OCI-LY7 (cell line): ENCODE results near the gene GNG11. TPM values are rescaled to one million over a fixed set of nuclear protein-coding genes. Genes with fewer than 3 reads are reported as not detected.

Experiments used
- BruUV-seq: library from RNA; stranded (reverse); fragments of 400-500 nt; replicated peaks from 2 replicates; lab custom pipeline; 2021; lab: Mats Ljungman, UMichigan
- CTCF ChIA-PET: fragments of 300-600 bp; sonication (Branson Sonifier 250); formaldehyde crosslinking; loops from one replicate; lab custom pipeline; 2022; ENCODE audit warnings: antibody characterized with exemption; ENCODE audit not compliant: unreplicated experiment; lab: Charles Lee
- POLR2A ChIA-PET: fragments of 300-600 bp; sonication (Branson Sonifier 250); formaldehyde crosslinking; loops from one replicate; lab custom pipeline; 2022; ENCODE audit warnings: antibody characterized with exemption; lab: Charles Lee
- DNase-seq: peaks from one replicate; pipeline ENCODE4 v3.0.0-alpha.2; 2015; ENCODE audit warnings: low spot score
- H2AFZ ChIP-seq: fragments of 200-600 bp; sonication (generic), shearing (Covaris generic); 2 replicates; pipeline ENCODE4 v1.6.1; 2014; ENCODE audit warnings: mild to moderate bottlenecking, antibody characterized with exemption, low read length, moderate library complexity
- H3K27ac ChIP-seq: fragments of 200-600 bp; sonication (generic); 2 replicates; pipeline ENCODE4 v1.5.1; 2014; ENCODE audit warnings: mixed run types, low read depth, mild to moderate bottlenecking, moderate library complexity, low read length, inconsistent platforms; ENCODE audit not compliant: poor library complexity, severe bottlenecking
- H3K36me3 ChIP-seq: fragments of 200-600 bp; sonication (generic); 2 replicates; pipeline ENCODE4 v1.6.1; 2014; ENCODE audit warnings: mild to moderate bottlenecking, antibody characterized with exemption, low read length, moderate library complexity, mixed read lengths; ENCODE audit not compliant: insufficient read depth
- H3K4me1 ChIP-seq: fragments of 200-600 bp; sonication (generic); 2 replicates; pipeline ENCODE4 v1.5.1; 2014; ENCODE audit warnings: mild to moderate bottlenecking, low read length; ENCODE audit not compliant: insufficient read depth, poor library complexity, severe bottlenecking
- H3K4me2 ChIP-seq: fragments of 200-600 bp; sonication (generic); 2 replicates; pipeline ENCODE4 v1.6.1; 2014; ENCODE audit warnings: mild to moderate bottlenecking, low read length
- H3K4me3 ChIP-seq: fragments of 200-600 bp; sonication (generic); 2 replicates; pipeline ENCODE4 v1.5.1; 2014; ENCODE audit warnings: mild to moderate bottlenecking, low read depth, low read length; ENCODE audit not compliant: poor library complexity, severe bottlenecking
- H3K79me2 ChIP-seq: fragments of 200-600 bp; sonication (generic); 2 replicates; pipeline ENCODE4 v1.6.1; 2016; ENCODE audit warnings: low read depth, mild to moderate bottlenecking, low read length, moderate library complexity, mixed read lengths; ENCODE audit not compliant: insufficient read depth
- H3K9me2 ChIP-seq: fragments of 200-600 bp; sonication (generic); 2 replicates; pipeline ENCODE4 v1.6.1; 2016; ENCODE audit warnings: mild to moderate bottlenecking, low read length, mixed read lengths; ENCODE audit not compliant: insufficient read depth
- H3K9me3 ChIP-seq: fragments of 200-600 bp; sonication (generic); 2 replicates; pipeline ENCODE4 v1.6.1; 2014; ENCODE audit warnings: mild to moderate bottlenecking, mixed run types, low read length, mixed read lengths
- H4K20me1 ChIP-seq: fragments of 200-600 bp; sonication (generic); 2 replicates; pipeline ENCODE4 v1.6.1; 2014; ENCODE audit warnings: mild to moderate bottlenecking, antibody characterized with exemption, low read length, moderate library complexity, mixed read lengths; ENCODE audit not compliant: insufficient read depth
- EZH2phosphoT487 ChIP-seq: fragments of 200-600 bp; sonication (generic); IDR thresholded peaks from 2 replicates; pipeline ENCODE4 v1.6.1; 2018; ENCODE audit warnings: low read depth, borderline replicate concordance, mild to moderate bottlenecking, mixed run types, antibody characterized with exemption, low read length, moderate library complexity, mixed read lengths
- intact Hi-C: fragments of 100-400 bp; cut with micrococcal nuclease; formaldehyde crosslinking; loops from one replicate; pipeline ENCODE4 v1.10.0; 2022; ENCODE audit not compliant: unreplicated experiment
- total RNA-seq, 2 experiments: library from RNA; depleted of rRNA in 1 of 2; stranded (reverse); fragments of >200 nt in 1 of 2; shearing (Covaris generic) in 1 of 2; gene quantifications; 2 replicates each; pipeline ENCODE4 v1.2.3, GENCODE V29; 2014 to 2022
- TF ChIP-seq, protein P1 (sequence below): fragments of 200-600 bp; sonication (generic); conservative IDR thresholded peaks from 2 replicates; pipeline ENCODE4 v1.5.1; 2014; ENCODE audit warnings: mild to moderate bottlenecking, antibody characterized with exemption, low read length, moderate library complexity, mixed read lengths

Gene GNG11
- total RNA-seq, 2 experiments from 2014 or later = 0.82 to 1.2 TPM

GRCh38 chr7:93937818-93938217 is 16.3 kb downstream of the GNG11 start:
- no peak for DNase-seq
- H3K4me2 ChIP-seq = no peak overlapping the region
- intact Hi-C loops = no loop called here
- no TSS peak for BruUV-seq
- no peaks in the 10 kb centered on the region for H3K9me3 ChIP-seq
- no peaks in the 10 kb centered on the region for H3K4me1 ChIP-seq
- no peak overlapping the region for H2AFZ ChIP-seq
- H3K27ac ChIP-seq = no peak overlapping the region
- POLR2A ChIA-PET = interaction anchor here (0.6 to 1.5 kb wide), 2 partner anchors 8 to 27 kb away, joined by 3 read pairs; no protein-coding TSS in a partner anchor
- H3K36me3 ChIP-seq = no peaks in the 10 kb centered on the region
- H4K20me1 ChIP-seq = no peaks in the 10 kb centered on the region
- CTCF ChIA-PET = no interaction called here
- H3K79me2 ChIP-seq = no peaks in the 10 kb centered on the region
- TF ChIP-seq EZH2phosphoT487 = no peak
- TF ChIP-seq, protein P1, sequence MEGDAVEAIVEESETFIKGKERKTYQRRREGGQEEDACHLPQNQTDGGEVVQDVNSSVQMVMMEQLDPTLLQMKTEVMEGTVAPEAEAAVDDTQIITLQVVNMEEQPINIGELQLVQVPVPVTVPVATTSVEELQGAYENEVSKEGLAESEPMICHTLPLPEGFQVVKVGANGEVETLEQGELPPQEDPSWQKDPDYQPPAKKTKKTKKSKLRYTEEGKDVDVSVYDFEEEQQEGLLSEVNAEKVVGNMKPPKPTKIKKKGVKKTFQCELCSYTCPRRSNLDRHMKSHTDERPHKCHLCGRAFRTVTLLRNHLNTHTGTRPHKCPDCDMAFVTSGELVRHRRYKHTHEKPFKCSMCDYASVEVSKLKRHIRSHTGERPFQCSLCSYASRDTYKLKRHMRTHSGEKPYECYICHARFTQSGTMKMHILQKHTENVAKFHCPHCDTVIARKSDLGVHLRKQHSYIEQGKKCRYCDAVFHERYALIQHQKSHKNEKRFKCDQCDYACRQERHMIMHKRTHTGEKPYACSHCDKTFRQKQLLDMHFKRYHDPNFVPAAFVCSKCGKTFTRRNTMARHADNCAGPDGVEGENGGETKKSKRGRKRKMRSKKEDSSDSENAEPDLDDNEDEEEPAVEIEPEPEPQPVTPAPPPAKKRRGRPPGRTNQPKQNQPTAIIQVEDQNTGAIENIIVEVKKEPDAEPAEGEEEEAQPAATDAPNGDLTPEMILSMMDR = no peak
- no peaks in the 10 kb centered on the region; the same call in 1 of the 2 replicates for H3K9me2 ChIP-seq
- no peak overlapping the region for H3K4me3 ChIP-seq

GRCh38 chr7:93938293-93938692 is 16.8 kb downstream of the GNG11 start:
- POLR2A ChIA-PET = interaction anchor here (0.6 to 1.5 kb wide), 2 partner anchors 9 to 27 kb away, joined by 3 read pairs; no protein-coding TSS in a partner anchor
- no peaks in the 10 kb centered on the region for H3K9me3 ChIP-seq

DNA sequence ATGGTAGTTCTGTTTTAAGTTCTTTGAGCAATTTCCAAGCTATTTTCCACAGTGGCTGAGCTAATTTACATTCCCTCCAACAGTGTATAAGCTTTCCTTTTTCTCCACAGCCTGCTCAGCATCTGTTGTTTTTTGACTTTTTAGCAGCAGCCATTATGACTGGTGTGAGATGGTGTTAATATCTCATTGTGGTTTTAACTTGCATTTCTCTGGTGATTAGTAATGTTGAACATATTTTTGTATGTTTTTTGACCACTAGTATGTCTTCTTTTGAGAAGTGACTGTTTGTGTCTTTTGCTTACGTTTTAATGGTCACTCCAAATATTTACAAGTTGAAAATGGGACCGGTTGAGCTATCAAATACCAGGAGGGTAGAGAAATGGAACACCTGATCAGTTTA is 20.4 kb downstream of the GNG11 start:
- Histone ChIP-seq H3K27ac (no peak overlapping the region), H3K36me3 (no peaks in the 10 kb centered on the region), H3K9me3 (no peaks in the 10 kb centered on the region), H4K20me1 (no peaks in the 10 kb centered on the region), H2AFZ (no peak overlapping the region), H3K4me1 (no peaks in the 10 kb centered on the region), H3K9me2 (no peaks in the 10 kb centered on the region), H3K4me2 (no peak overlapping the region), H3K79me2 (no peaks in the 10 kb centered on the region), H3K4me3 (no peak overlapping the region)
- intact Hi-C loops = no loop called here
- ChIA-PET POLR2A (interaction anchor here (0.8 to 1.2 kb wide), 3 partner anchors 8 to 11 kb away, joined by 3 to 5 read pairs (median 4); no protein-coding TSS in a partner anchor), CTCF (no interaction called here)
- BruUV-seq = no TSS peak
- no peak for TF ChIP-seq EZH2phosphoT487
- TF ChIP-seq, protein P1 = no peak
- DNase-seq = no peak

More at GRCh38 chr7:93938293-93938692, 16.8 kb downstream of the GNG11 start:
- CTCF ChIA-PET = no interaction called here
- H3K27ac ChIP-seq = no peak overlapping the region
- intact Hi-C loops = no loop called here
- no peaks in the 10 kb centered on the region for H3K79me2 ChIP-seq
- no peaks in the 10 kb centered on the region for H4K20me1 ChIP-seq
- DNase-seq = no peak
- no peak overlapping the region for H3K4me2 ChIP-seq
- no TSS peak for BruUV-seq
- H3K9me2 ChIP-seq = no peaks in the 10 kb centered on the region; the same call in 1 of the 2 replicates
- H3K4me3 ChIP-seq = no peak overlapping the region
- no peak for TF ChIP-seq EZH2phosphoT487
- TF ChIP-seq, protein P1 = no peak
- H3K4me1 ChIP-seq = no peaks in the 10 kb centered on the region
- no peak overlapping the region for H2AFZ ChIP-seq
- H3K36me3 ChIP-seq = no peaks in the 10 kb centered on the region
